HG03565 (cell line): ENCODE data around the gene TET3.

Experiments used
- ATAC-seq: cut with Tn5 transposase; IDR thresholded peaks from one replicate; pipeline ENCODE4 v1.9.1; 2021; ENCODE audit warnings: mild to moderate bottlenecking, moderate library complexity; ENCODE audit not compliant: unreplicated experiment

Gene TET3

GRCh38 chr2:73963385-73964120 lies 21.2 kb upstream of the TET3 start:
- peak; percentile 70 for ATAC-seq

GRCh38 chr2:73964223-73964622 lies 20.5 kb upstream of the TET3 start:
- peak; percentile 13 for ATAC-seq

- ATAC-seq = no peak
Observed at GRCh38 chr2:73965053-73965452, 19.7 kb upstream of the TET3 start.

- no peak for ATAC-seq
Observed at GRCh38 chr2:73968357-73968937, 16.3 kb upstream of the TET3 start.

GRCh38 chr2:73969356-73969755 lies 15.4 kb upstream of the TET3 start:
- no peak for ATAC-seq

- no peak for ATAC-seq
Observed at GRCh38 chr2:73970141-73970803, 14.4 kb upstream of the TET3 start.

GRCh38 chr2:73970850-73971471 lies 13.7 kb upstream of the TET3 start:
- ATAC-seq = peak; percentile 62

- no peak for ATAC-seq
Observed at GRCh38 chr2:73971722-73972121, 13.0 kb upstream of the TET3 start.

- no peak for ATAC-seq
Observed at GRCh38 chr2:73972846-73973245, 11.9 kb upstream of the TET3 start.

- no peak for ATAC-seq
Observed at GRCh38 chr2:73975731-73976130, 9.0 kb upstream of the TET3 start.

- ATAC-seq = no peak
Observed at GRCh38 chr2:73976803-73977202, 7.9 kb upstream of the TET3 start.

- no peak for ATAC-seq
Observed at GRCh38 chr2:73977466-73977865, 7.2 kb upstream of the TET3 start.

- no peak for ATAC-seq
Observed at GRCh38 chr2:73979021-73979420, 5.7 kb upstream of the TET3 start.

GRCh38 chr2:73979686-73980085 lies 5.0 kb upstream of the TET3 start:
- ATAC-seq = no peak

GRCh38 chr2:73980566-73980965 lies 4.1 kb upstream of the TET3 start:
- no peak for ATAC-seq

- ATAC-seq = no peak
Observed at GRCh38 chr2:73981081-73982001, 3.4 kb upstream of the TET3 start.

GRCh38 chr2:73982140-73982617 lies 2.5 kb upstream of the TET3 start:
- no peak for ATAC-seq

- ATAC-seq = no peak
Observed at GRCh38 chr2:73983322-73984202, 1.1 kb upstream of the TET3 start.

- no peak for ATAC-seq
Observed at GRCh38 chr2:73984922-73985307, 205 bp downstream of the TET3 start.
